GM19372 (cell line): ENCODE measurements around the gene RHOT1.

Experiments
- ATAC-seq: cut with Tn5 transposase; IDR thresholded peaks from one replicate; pipeline ENCODE4 v1.9.1; 2021; ENCODE audit warnings: mild to moderate bottlenecking, low read depth, moderate library complexity; ENCODE audit not compliant: unreplicated experiment

The RHOT1 gene

GRCh38 chr17:32266389-32267301, 124.3 kb downstream of the RHOT1 start:
- no peak for ATAC-seq

DNA sequence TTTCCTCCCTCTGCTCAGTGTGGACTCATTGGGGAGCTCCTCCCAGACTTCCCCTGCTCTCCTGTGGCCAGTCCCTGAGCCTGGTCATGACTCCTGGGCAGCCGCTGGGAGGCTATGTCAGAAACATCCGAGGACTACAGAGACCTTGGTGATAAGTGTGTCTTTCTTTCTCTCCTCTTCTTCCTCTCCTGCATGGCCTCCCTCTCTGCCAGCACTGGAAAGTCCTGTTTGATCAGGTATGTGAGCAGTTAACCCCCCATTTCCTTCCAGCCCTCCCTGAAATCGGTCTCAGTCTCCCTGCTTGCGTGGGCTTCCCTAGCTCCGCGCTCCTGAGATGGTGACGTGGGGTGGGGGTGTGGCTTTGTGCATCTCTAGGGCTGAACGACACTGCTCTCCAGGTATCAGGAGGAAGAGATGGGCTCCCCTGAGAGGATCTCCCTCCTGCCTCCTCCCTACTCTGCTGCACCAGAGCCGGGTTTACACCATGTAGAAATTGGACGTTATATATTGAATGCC, 125.4 kb downstream of the RHOT1 start:
- ATAC-seq, result no peak

- ATAC-seq, result no peak
Measured at GRCh38 chr17:32268734-32269288, 126.5 kb downstream of the RHOT1 start.

- ATAC-seq, result no peak
Measured at GRCh38 chr17:32269377-32269776, 127.1 kb downstream of the RHOT1 start.

DNA sequence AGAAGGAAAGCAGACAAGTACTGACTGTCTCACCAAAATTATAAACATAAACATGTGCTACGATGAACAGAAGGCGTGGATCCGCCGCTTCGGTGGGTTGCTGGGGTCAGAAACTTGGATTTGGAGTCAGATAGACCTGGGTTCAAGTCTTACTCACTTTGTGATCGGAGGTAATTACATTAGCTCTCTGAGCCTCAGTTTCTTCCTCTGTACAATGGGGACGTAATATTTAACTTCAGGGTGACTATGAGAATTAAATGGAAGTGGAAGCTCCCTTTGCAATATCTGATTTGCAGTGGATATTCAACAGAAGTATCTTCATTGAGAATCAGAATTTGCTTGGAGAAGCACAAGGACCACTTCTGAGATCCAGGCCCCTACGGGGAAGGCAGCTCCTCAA, 129.5 kb downstream of the RHOT1 start:
- no peak for ATAC-seq

DNA sequence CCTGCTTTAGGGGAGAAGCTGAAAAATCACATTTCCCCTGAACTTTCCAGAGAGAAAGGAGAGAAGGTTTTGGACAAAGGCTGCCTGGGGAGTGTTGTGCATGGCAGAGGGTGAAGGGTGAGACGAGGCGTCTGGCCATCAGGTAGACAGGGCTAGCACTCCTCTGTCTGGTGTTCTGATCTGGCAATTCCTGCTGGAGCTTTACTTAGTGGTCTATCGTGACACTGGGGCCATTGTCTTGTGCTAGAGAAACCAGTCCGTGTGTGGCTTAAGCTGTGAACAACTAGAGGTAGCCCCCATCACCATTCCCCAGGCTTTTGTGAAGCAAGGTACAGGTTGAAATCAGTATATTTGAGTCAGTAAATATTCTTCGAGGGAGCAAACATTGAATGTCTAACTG, 131.8 kb downstream of the RHOT1 start:
- ATAC-seq, result no peak

DNA sequence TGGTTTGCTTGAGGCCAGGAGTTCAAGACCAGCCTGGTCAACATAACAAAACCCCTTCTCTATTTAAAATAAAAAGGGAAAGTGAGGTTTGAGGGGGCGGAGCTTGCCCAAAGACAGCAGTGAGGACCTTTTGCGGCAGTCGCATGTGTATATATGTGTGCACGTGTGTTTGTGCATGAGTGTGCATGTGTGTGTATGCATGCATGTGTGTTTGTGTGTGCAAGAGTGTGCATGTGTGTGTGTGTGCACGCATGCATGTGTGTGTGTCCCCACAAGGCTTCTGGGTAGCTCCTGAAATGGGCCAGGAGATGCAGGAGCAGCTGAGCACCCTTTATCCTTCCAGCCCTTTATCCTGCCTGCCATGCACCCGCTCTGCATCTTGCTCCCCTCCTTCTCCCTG, 132.3 kb downstream of the RHOT1 start:
- no peak for ATAC-seq
